ENCODE results near the gene MAML3. TPM values are rescaled to one million over a fixed set of nuclear protein-coding genes. Genes with fewer than 3 reads are reported as not detected.

The MAML3 gene
- total RNA-seq, 2 donors from 2014 or later: 9.3 to 10.1 TPM

- DNase-seq: no peak
- Histone ChIP-seq H3K36me3 (no peaks in the 10 kb centered on the region), H3K9ac (ENCODE audit: low read depth in 2 of 2, low read length in 2 of 2) (no peak overlapping the region), H3K27me3 (no peaks in the 10 kb centered on the region), H3K4me1 (no peaks in the 10 kb centered on the region), H3K9me3 (no peaks in the 10 kb centered on the region), H3K27ac (no peak overlapping the region), H3K4me3 (no peak overlapping the region)
- TF ChIP-seq CTCF (IDR thresholded peaks at IDR 0.05): no peak
- intact Hi-C loops (cut with DNase I): no loop called here
Observed at GRCh38 chr4:139786494-139787354, 367.3 kb downstream of the MAML3 start.

DNA sequence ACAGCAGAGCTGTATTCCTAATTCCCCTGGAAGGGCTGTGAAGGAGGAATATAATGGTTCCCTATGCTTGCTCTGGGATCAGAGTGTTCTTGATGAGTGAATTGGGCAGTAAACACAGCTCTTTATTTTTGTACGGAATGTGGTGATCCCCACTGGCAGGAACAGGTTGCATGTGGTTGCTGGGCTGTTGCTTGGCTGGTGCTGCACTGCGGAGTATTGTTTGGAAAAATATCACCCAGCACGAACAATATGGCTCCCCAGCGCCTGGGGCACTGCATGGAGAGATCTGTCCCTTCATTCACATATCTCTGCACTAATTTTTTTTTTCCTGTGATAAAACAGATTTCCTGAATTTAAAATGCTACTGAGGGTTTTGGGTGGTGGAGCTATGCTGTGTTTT is 368.6 kb downstream of the MAML3 start:
- no peaks in the 10 kb centered on the region for H3K9me3 ChIP-seq
- intact Hi-C loops (cut with DNase I): no loop called here
- H3K27me3 ChIP-seq: no peaks in the 10 kb centered on the region
- no peak overlapping the region for H3K27ac ChIP-seq
- no peak for TF ChIP-seq CTCF (IDR thresholded peaks at IDR 0.05)
- H3K4me1 ChIP-seq: no peaks in the 10 kb centered on the region
- H3K9ac ChIP-seq (ENCODE audit: low read depth in 2 of 2, low read length in 2 of 2): no peak overlapping the region
- H3K36me3 ChIP-seq: no peaks in the 10 kb centered on the region
- no peak for DNase-seq
- no peak overlapping the region for H3K4me3 ChIP-seq

DNA sequence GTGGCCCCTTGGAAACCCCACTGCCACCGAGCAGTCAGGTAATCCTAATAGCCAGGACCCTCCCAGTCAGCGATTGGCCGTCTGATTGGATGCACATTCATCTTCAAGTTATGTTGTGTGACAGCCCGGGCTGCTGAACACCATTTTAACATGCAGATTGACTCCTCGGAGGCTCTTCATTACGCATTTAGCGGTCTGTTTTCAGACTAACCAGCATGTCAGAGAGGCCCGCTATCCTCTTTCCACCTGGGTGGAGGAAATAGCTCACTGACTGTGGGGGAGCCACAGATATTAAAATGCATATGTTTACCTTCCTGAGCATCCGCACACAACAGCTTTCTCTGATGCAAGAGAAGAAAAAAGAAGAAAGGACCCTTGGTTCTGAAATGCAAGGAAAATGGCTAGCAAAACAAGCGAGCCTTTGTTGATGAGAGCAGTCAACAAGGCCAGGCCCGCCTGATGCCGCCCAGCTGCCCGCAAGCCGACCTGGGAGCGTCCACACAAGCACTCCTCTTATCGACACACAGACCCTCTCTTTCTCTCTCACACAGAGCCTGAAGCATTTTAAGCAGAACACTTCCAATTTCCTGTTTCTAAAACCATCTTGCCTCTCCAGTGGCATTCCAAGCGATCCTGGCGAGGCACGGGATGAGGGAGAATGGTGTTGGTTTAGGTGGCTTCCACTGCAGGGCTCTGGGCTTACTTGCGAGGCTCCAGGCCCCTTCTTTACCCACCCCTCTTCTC is 370.1 kb downstream of the MAML3 start:
- Histone ChIP-seq H3K36me3 (no peaks in the 10 kb centered on the region), H3K9me3 (no peaks in the 10 kb centered on the region), H3K27ac (no peak overlapping the region), H3K4me3 (no peak overlapping the region), H3K27me3 (no peaks in the 10 kb centered on the region), H3K4me1 (no peaks in the 10 kb centered on the region), H3K9ac (ENCODE audit: low read depth in 2 of 2, low read length in 2 of 2) (no peak overlapping the region)
- no peak for DNase-seq
- intact Hi-C loops (cut with DNase I): no loop called here
- TF ChIP-seq CTCF (IDR thresholded peaks at IDR 0.05): no peak

DNA sequence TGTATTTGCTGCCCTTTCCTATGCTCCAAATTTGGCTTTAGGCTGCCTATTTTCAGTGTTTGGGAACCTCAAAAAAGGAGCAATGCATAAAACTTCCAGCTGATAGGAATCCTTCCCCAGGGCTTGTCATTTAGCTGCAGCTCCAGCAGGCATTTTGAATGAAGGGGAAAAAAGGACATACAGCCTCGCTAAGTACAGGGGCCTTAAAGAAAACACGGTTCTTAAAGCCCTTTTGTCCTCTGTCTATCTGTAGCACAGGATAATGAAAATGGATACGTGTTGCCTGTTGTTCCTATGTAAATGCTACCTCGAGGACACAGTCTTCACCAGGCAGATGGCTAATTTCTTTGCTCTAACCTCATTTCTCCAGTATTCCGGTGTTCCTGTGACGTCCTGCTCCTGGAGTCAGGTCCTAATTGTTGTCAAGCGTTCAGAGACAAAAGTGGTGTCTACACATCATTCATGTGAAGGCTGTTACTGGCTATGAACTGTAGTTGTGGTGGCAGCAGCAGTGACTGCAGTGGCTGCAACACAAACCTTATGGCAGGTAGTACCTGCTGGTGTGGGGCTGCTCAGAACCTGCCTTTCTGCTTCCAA is 371.0 kb downstream of the MAML3 start:
- no peak overlapping the region for H3K9ac ChIP-seq (ENCODE audit: low read depth in 2 of 2, low read length in 2 of 2)
- intact Hi-C loops (cut with DNase I): no loop called here
- no peaks in the 10 kb centered on the region for H3K36me3 ChIP-seq
- H3K4me3 ChIP-seq: no peak overlapping the region
- no peak for TF ChIP-seq CTCF (IDR thresholded peaks at IDR 0.05)
- H3K9me3 ChIP-seq: no peaks in the 10 kb centered on the region
- H3K27ac ChIP-seq: no peak overlapping the region
- no peaks in the 10 kb centered on the region for H3K4me1 ChIP-seq
- DNase-seq: no peak
- H3K27me3 ChIP-seq: no peaks in the 10 kb centered on the region

DNA sequence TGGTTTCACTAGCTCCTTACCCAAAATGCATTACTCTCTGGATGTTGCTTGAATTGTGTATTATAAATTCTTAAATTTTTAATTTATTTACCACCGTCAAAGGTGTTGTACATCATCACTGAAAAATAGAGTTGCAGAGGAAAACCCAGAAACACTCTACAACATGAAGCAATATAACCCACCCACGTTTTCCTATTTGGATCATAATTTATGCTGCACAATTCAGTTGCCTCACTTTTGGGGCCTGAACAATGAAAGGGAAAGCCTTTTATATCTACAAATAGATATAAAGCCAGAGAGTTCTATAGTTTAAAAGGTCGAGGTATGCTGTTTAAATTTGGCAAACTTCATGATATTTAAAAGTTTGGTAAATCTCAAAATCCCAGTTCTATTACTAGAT is 372.9 kb downstream of the MAML3 start:
- Histone ChIP-seq H3K36me3 (no peaks in the 10 kb centered on the region), H3K4me3 (no peak overlapping the region), H3K4me1 (no peaks in the 10 kb centered on the region), H3K9ac (ENCODE audit: low read depth in 2 of 2, low read length in 2 of 2) (no peak overlapping the region), H3K27me3 (no peaks in the 10 kb centered on the region), H3K9me3 (no peaks in the 10 kb centered on the region), H3K27ac (no peak overlapping the region)
- DNase-seq: no peak
- TF ChIP-seq CTCF (IDR thresholded peaks at IDR 0.05): no peak
- intact Hi-C loops (cut with DNase I): no loop called here
